G401 (cell line): ENCODE data around the gene GABBR2. TPM values are rescaled to one million over a fixed set of nuclear protein-coding genes. Genes with fewer than 3 reads are reported as not detected.

Experiments used
- DNase-seq: peaks from one replicate; pipeline ENCODE4 v3.0.0-alpha.2; 2015; ENCODE audit warnings: low spot score
- in situ Hi-C: cut with HindIII; loops from 2 replicates; pipeline ENCODE4 v1.10.0; 2016; ENCODE audit warnings: low sequenced_read_pairs, mixed read lengths
- total RNA-seq: library from RNA; depleted of rRNA; stranded (reverse); fragments of >200 nt; shearing (Covaris generic); gene quantifications from 2 replicates; pipeline ENCODE4 v1.2.3, GENCODE V29; 2014

GABBR2 gene
- total RNA-seq, 1 experiment from 2014 or later, result not detected

DNA sequence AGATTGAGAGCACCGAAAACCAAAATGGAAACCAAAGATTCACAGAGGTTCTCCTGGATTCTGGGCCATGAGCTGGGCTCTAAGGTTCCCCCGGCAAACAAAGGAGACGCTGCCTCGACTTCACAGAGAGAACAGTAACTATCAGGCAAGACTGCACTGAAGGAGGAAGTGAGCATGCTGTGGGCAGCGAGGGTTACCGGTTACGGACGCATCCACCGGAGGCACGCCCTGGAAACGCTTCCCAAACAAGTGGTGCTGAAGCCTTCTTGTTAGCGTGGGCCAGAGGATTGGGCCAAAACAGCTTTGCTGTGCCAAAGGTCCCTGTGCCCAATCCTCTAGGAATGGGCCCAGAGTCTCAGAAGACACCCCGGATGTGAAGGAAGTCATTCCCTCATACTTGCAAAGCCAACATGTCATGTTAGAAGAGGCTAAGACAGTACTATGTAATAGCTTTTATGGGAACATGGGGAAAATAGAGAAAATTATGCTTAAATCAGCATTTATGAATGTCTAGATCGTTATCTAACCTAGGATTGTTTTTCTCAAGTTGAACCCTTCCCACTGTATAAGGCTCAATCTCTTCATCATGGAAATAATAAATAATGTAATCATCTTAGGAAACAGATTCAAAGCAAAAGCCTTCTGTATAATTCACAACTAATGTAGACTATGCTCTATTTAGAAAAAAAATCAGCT is 145.4 kb downstream of the GABBR2 start:
- DNase-seq, result no peak
- in situ Hi-C loops, result no loop called here

GRCh38 chr9:98559561-98559960 is 149.2 kb downstream of the GABBR2 start:
- in situ Hi-C loops, result no loop called here
- DNase-seq, result peak; percentile 83

- no peak for DNase-seq
- in situ Hi-C loops, result no loop called here
Observed at GRCh38 chr9:98558575-98558974, 150.2 kb downstream of the GABBR2 start.

DNA sequence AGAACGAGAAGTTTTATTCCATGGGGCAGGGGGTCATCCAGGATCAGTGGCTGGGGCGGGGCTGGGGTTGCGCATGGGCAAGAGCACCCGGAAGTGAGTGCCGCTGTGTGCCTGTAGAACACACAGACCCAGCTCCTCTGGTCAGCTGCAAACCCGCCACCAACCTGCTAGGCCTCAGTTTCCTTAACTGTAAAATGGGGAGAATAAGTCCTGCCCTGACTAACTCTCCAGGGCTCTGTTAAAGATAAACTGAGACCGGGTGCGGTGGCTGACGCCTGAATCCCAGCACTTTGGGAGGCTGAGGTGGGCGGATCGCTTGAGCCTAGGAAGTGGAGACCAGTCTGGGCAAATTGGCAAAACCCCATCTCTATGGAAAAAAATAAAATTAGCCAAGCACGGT is 152.2 kb downstream of the GABBR2 start:
- in situ Hi-C loops, result no loop called here
- no peak for DNase-seq

GRCh38 chr9:98555651-98556465 is 152.9 kb downstream of the GABBR2 start:
- DNase-seq, result peak; percentile 74
- in situ Hi-C loops, result no loop called here

DNA sequence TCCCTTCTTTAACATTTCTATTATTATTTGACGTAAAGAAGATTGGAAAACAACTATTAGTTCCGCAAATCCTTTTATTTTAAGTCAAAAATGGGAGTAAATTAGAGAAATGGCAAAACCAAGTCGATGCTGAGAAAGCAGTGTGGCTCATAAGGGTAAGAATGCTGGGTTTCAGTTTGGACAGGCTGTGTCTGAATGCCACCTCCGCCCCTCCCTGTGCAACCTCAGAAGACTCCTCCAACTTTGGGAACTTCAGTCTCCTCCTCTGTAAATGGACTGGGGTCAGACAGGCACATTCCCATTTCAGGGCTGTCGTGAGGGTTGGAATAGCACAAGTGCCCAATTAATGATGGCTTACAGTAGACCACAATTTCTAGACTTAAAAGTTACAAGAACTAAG is 154.0 kb downstream of the GABBR2 start:
- in situ Hi-C loops, result no loop called here
- DNase-seq, result no peak

DNA sequence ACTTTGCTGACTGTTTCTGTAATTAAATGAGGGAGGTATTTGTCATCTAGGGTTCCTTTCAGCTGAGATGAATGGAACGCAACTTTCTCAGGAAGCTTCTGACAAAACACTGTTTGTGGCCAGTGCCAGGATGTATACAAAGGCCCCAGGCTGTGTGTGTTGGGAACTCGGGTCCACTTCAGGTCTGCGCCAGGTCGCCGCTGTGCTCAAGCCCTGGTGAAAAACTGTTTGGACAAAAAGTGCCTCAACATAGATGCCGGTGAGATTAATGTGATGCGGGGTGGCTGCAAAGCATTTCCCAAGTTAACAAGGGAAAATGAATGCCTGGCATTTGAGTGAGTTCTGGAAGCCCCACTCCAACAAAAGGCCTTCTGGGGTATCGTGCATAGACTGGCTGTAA is 156.4 kb downstream of the GABBR2 start:
- in situ Hi-C loops, result no loop called here
- DNase-seq, result no peak

DNA sequence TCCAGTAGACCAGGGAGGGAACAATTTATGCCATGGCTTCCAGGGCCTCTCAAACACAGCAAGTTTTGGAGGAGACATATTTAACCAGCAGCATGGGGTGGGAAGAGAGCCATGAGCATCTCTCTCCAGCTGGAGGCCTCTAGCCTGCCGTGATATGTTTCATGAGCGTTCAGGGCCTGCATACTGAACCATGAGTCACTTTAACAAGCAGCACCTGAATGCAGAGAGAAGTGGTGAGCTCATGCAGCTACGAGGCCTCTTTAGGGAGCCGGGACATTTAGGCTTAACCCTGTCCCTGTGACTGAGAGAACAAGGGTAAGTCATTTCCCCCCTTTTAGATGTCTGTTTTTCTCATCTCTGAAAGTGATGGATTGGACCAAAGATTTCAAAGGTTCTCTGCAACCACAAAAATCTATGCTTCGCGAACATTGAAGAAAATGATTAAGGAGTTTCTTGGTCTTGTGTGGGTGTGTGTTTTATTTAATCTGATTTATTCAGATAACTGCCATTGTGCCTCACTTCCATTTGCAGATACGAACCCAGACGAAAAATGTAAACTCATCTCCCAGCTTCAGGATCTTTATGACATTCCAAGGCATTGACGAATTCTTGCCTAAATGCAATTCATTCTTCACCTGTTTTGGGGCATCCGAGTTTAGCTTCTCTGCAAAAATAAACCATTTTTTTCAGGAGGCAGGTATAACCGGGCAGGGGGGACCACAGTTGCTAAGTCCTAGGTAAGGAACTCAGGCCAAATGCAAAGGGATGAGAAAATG is 157.0 kb downstream of the GABBR2 start:
- DNase-seq, result peak; percentile 93
- in situ Hi-C loops, result no loop called here

DNA sequence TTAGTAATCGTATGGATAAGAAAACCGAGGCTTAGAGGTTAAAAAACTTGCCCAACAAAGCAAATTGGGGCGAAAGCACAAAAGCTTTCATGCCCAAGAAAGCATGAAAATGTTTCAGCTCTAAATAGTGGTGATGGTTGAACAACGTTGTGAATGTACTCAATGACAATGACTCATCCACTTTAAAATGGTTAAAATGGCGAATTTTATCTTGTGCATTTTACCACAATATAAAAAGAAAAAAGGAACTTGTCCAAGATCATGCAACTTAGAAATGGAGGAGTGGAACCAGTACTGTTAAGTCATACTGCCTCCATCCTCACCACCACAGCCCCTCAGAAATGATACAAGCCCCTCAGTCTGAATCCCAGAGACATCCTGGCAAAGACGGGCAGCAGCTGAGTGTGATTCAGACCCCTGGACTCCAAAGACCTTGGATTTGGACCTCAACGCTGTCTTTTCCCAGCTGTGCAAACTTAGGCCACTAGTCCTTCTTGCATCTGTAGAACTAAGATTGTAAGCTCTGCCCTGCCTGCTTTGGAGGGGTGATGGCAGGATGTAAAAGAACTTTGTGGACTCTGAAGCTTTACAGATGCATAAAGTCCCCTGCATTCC is 158.4 kb downstream of the GABBR2 start:
- in situ Hi-C loops, result no loop called here
- no peak for DNase-seq

- no peak for DNase-seq
- in situ Hi-C loops, result no loop called here
Observed at GRCh38 chr9:98549401-98549800, 159.3 kb downstream of the GABBR2 start.

- DNase-seq, result no peak
- in situ Hi-C loops, result no loop called here
Observed at GRCh38 chr9:98547606-98548005, 161.1 kb downstream of the GABBR2 start.

DNA sequence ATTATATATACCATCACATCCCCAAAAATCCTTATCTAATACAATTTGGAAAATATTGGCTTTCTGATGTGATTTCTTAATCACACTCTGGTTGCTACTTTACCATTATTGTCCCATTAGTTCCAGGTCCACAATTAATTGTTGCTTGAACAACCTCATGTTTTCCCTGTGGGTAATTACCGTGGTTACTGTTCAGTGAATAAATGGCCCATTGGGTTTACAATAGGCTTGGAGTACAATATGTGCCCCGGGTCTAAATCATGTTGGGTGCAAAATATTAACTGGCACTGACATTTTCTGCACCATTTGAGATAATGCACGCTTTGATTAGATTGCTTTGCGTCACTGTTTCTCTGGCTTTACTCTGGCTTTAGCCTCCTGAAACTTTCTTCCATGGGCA is 163.7 kb downstream of the GABBR2 start:
- in situ Hi-C loops, result no loop called here
- DNase-seq, result no peak

DNA sequence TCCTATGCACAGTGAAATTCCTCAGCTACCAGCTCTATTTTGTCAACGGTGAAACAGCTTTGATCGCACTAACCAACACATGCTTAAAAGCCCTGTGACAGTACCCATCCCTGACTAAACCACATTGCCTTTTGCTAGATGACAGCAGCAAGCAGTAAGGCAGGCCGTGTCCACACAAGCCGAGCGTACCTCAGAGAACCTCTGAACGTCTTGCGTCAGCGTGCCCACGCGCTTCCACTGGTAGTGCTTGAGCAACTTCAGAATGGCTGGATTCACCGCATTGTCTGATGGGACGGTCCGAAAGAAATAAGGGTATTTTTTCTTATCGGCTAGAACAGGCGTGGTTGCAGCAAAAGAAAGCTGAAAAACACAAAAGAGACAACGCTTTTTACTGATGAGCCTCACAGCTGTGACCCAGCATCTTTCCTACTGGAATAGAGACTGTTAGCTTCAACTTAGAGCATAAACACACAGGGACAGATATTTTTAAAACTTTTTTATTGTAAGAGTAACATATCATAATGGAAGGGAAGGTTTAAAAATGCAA is 167.0 kb downstream of the GABBR2 start:
- DNase-seq, result no peak

GRCh38 chr9:98540476-98540875 is 168.3 kb downstream of the GABBR2 start:
- in situ Hi-C loops, result no loop called here
- DNase-seq, result no peak

More for the DNA sequence above, 167.0 kb downstream of the GABBR2 start:
- in situ Hi-C loops, result no loop called here

DNA sequence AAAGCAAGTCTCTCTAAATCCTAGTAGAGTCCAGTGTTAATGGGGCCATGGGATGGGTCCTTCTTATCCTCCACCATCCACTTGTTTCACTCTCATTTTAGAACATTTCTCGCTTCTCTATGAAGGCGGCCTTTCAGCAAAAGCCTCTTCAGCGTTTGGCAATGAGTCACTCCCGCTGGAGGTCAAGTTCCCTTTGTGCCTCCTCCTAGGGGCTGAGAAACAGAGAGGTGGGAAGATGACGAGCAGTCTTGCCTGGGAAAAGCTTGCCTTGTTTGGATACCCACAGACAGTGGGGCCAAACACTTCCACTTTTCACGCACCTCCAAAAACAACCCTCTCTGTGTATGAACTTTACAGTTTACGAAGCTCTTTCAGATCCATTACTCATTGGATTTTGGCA is 168.8 kb downstream of the GABBR2 start:
- in situ Hi-C loops, result no loop called here
- DNase-seq, result no peak

DNA sequence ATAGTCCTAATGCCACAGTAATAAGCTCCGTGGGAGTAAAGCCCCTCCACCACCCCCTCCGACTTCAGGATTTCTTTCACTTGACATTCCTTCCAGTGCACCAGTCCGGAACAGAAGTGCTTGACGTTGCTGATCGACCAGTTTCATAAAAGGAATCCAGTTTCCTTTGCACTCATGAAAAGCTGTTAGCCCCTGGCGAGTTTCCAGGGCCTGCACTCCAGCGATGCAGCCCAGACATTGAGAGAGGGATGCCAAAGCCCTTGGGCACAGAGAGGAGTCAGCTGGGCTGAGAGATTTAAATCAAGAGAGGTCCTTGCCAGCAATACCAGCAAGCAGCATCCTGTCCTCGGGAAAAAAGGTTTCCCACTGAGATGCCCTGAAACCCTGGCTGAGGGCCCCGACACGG is 170.1 kb downstream of the GABBR2 start:
- in situ Hi-C loops, result no loop called here
- peak; percentile 94 for DNase-seq

DNA sequence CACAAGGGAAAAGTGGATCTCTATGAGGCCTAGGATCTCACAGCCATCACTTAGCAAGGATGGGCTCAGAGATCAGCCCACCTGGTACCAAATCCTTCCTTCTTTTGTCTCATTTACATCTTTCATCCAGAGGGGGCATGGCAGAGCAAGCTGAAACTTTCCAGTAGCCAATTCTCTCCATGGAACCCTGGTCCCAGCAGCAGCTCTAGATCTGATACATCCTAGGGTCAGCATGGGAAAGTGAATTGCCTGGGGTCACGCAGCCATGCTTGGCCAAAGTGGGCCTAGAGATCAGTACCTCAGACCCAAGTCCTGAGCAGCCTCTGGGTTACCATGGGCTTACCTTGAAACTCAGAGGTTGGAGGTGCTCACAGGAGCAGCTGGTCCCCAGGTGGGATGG is 170.5 kb downstream of the GABBR2 start:
- no peak for DNase-seq
- in situ Hi-C loops, result no loop called here

GRCh38 chr9:98536542-98537173 is 172.1 kb downstream of the GABBR2 start:
- DNase-seq, result no peak
- in situ Hi-C loops, result no loop called here

- in situ Hi-C loops, result no loop called here
Observed at GRCh38 chr9:98533866-98534265, 174.9 kb downstream of the GABBR2 start.

More at GRCh38 chr9:98533866-98534265, 174.9 kb downstream of the GABBR2 start:
- DNase-seq, result no peak
